ENCODE results near the gene TAS2R46. TPM values are rescaled to one million over a fixed set of nuclear protein-coding genes. Genes with fewer than 3 reads are reported as not detected.

TAS2R46 gene
- total RNA-seq, 1 experiment from 2014 or later, result 0.46 TPM

DNA sequence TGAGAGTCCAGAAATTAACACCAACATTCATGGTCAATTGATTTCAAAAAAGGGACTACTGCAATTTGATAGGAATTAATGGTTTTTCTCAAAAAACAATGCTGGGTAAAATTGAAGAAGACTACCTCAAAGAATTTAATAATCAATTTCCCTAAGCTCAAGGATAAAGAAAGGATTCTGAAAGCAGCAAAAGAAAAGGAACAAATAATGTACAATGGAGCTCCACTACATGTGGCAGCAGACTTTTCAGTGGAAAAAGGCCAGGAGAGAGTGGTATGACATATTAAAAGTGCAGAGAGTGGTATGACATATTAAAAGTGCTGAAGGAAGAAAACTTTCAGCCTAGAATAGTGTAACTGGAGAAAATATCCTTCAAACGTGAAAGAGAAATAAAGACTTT lies 45.6 kb upstream of the TAS2R46 start:
- no peak for ATAC-seq
- ChIA-PET CTCF (no interaction called here), POLR2A (no interaction called here)
- Histone ChIP-seq H3K36me3 (ENCODE audit: control insufficient read depth, insufficient read depth, low read length) (no peaks in the 10 kb centered on the region), H3K4me3 (ENCODE audit: low read depth in 2 of 2, low read length in 2 of 2) (no peak overlapping the region), H3K4me1 (ENCODE audit: control insufficient read depth, insufficient read depth, low read length) (no peaks in the 10 kb centered on the region), H3K27ac (ENCODE audit: low read length) (no peak overlapping the region), H3K27me3 (ENCODE audit: control insufficient read depth, insufficient read depth, low read length) (no peaks in the 10 kb centered on the region), H3K9me3 (ENCODE audit: control insufficient read depth, insufficient read depth, low read depth, low read length) (no peaks in the 10 kb centered on the region)
- no peak for DNase-seq (ENCODE audit: low read depth, low spot score)
- no TSS peak for BruUV-seq (replicated peaks)
- intact Hi-C loops (cut with micrococcal nuclease; ENCODE audit: unreplicated experiment) (no loop called here), in situ Hi-C loops (cut with HindIII; ENCODE audit: low pct_unique_long_range_greater_than_20kb, low sequenced_read_pairs) (no loop called here)
- TF ChIP-seq, protein P1, sequence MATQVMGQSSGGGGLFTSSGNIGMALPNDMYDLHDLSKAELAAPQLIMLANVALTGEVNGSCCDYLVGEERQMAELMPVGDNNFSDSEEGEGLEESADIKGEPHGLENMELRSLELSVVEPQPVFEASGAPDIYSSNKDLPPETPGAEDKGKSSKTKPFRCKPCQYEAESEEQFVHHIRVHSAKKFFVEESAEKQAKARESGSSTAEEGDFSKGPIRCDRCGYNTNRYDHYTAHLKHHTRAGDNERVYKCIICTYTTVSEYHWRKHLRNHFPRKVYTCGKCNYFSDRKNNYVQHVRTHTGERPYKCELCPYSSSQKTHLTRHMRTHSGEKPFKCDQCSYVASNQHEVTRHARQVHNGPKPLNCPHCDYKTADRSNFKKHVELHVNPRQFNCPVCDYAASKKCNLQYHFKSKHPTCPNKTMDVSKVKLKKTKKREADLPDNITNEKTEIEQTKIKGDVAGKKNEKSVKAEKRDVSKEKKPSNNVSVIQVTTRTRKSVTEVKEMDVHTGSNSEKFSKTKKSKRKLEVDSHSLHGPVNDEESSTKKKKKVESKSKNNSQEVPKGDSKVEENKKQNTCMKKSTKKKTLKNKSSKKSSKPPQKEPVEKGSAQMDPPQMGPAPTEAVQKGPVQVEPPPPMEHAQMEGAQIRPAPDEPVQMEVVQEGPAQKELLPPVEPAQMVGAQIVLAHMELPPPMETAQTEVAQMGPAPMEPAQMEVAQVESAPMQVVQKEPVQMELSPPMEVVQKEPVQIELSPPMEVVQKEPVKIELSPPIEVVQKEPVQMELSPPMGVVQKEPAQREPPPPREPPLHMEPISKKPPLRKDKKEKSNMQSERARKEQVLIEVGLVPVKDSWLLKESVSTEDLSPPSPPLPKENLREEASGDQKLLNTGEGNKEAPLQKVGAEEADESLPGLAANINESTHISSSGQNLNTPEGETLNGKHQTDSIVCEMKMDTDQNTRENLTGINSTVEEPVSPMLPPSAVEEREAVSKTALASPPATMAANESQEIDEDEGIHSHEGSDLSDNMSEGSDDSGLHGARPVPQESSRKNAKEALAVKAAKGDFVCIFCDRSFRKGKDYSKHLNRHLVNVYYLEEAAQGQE (IDR thresholded peaks at IDR 0.05; ENCODE audit: insufficient read depth in 1 of 2, low read depth in 2 of 2, low read length in 1 of 2), result no peak
- TF ChIP-seq SIN3A (IDR thresholded peaks at IDR 0.05; ENCODE audit: borderline replicate concordance, insufficient read depth, low read depth, low read length) (no peak), TCF7L2 (IDR thresholded peaks at IDR 0.05; ENCODE audit: low read depth, low read length) (no peak), POLR2AphosphoS5 (IDR thresholded peaks at IDR 0.05; ENCODE audit: low read depth, low read length) (no peak)
- TF ChIP-seq, protein P2, sequence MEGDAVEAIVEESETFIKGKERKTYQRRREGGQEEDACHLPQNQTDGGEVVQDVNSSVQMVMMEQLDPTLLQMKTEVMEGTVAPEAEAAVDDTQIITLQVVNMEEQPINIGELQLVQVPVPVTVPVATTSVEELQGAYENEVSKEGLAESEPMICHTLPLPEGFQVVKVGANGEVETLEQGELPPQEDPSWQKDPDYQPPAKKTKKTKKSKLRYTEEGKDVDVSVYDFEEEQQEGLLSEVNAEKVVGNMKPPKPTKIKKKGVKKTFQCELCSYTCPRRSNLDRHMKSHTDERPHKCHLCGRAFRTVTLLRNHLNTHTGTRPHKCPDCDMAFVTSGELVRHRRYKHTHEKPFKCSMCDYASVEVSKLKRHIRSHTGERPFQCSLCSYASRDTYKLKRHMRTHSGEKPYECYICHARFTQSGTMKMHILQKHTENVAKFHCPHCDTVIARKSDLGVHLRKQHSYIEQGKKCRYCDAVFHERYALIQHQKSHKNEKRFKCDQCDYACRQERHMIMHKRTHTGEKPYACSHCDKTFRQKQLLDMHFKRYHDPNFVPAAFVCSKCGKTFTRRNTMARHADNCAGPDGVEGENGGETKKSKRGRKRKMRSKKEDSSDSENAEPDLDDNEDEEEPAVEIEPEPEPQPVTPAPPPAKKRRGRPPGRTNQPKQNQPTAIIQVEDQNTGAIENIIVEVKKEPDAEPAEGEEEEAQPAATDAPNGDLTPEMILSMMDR (IDR thresholded peaks at IDR 0.05), result no peak

DNA sequence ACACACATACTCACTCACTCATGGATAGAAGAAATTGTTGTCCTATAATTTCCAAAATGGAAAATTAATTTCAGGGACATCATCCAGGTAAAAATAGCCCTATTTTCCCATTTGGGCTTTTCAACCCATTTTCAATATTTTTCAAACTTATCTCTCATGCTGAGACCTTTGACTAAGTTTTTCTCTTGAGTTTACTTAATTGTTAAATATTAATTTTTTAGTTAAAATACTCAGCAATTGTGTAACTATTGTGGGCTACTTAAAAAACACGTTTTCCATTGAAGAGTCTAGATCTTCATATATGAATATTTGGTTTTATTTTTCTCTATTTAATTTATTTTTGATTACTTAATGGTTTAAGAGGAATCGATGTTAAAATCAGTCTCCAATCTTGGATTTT lies 44.2 kb upstream of the TAS2R46 start:
- no TSS peak for BruUV-seq (replicated peaks)
- no peaks in the 10 kb centered on the region for H3K4me1 ChIP-seq (ENCODE audit: control insufficient read depth, insufficient read depth, low read length)
- no peaks in the 10 kb centered on the region for H3K36me3 ChIP-seq (ENCODE audit: control insufficient read depth, insufficient read depth, low read length)
- DNase-seq (ENCODE audit: low read depth, low spot score), result no peak
- no peak overlapping the region for H3K27ac ChIP-seq (ENCODE audit: low read length)
- no peak for ATAC-seq
- no peaks in the 10 kb centered on the region for H3K27me3 ChIP-seq (ENCODE audit: control insufficient read depth, insufficient read depth, low read length)
- no peaks in the 10 kb centered on the region for H3K9me3 ChIP-seq (ENCODE audit: control insufficient read depth, insufficient read depth, low read depth, low read length)
- TF ChIP-seq SIN3A (IDR thresholded peaks at IDR 0.05; ENCODE audit: borderline replicate concordance, insufficient read depth, low read depth, low read length) (no peak), POLR2AphosphoS5 (IDR thresholded peaks at IDR 0.05; ENCODE audit: low read depth, low read length) (no peak), TCF7L2 (IDR thresholded peaks at IDR 0.05; ENCODE audit: low read depth, low read length) (no peak)
- TF ChIP-seq, protein P1 (IDR thresholded peaks at IDR 0.05; ENCODE audit: insufficient read depth in 1 of 2, low read depth in 2 of 2, low read length in 1 of 2), result no peak
- TF ChIP-seq, protein P2 (IDR thresholded peaks at IDR 0.05), result no peak
- POLR2A ChIA-PET, result no interaction called here
- CTCF ChIA-PET, result no interaction called here
- H3K4me3 ChIP-seq (ENCODE audit: low read depth in 2 of 2, low read length in 2 of 2), result no peak overlapping the region
- intact Hi-C loops (cut with micrococcal nuclease; ENCODE audit: unreplicated experiment) (no loop called here), in situ Hi-C loops (cut with HindIII; ENCODE audit: low pct_unique_long_range_greater_than_20kb, low sequenced_read_pairs) (no loop called here)
